K562 (cell line): Measurements from ENCODE around the gene NFATC4. TPM values are rescaled to one million over a fixed set of nuclear protein-coding genes. Genes with fewer than 3 reads are reported as not detected.
A peak's percentile ranks its signal among the peaks of the same experiment; 100 is the strongest.

Experiments
- CEBPB ChIP-seq: fragments of 450-650 bp; IDR thresholded peaks from 2 replicates; pipeline ENCODE4 v1.6.1; 2016; ENCODE audit warnings: missing genetic modification characterization, missing compliant biosample characterization
- CHD1 ChIP-seq: fragments of 200-600 bp; sonication (generic); IDR thresholded peaks from one replicate; pipeline ENCODE4 v1.6.1; 2012; ENCODE audit warnings: mild to moderate bottlenecking, moderate library complexity, low read length, inconsistent platforms
- IFI16 ChIP-seq: fragments of 250-450 bp; sonication (Bioruptor Pico); IDR thresholded peaks from 2 replicates; pipeline ENCODE4 v2.1.2; 2022; ENCODE audit warnings: mild to moderate bottlenecking, inconsistent platforms
- NCOA6 ChIP-seq: fragments of 450-650 bp; IDR thresholded peaks from 2 replicates; pipeline ENCODE4 v1.6.1; 2017; ENCODE audit warnings: mild to moderate bottlenecking
- POLR2G ChIP-seq: fragments of 200-400 bp; formaldehyde crosslinking; IDR thresholded peaks from 2 replicates; pipeline ENCODE4 v1.6.1; 2017; ENCODE audit warnings: low read depth, mild to moderate bottlenecking, antibody characterized with exemption, low read length, moderate library complexity
- RBM17 ChIP-seq: fragments of 200-400 bp; formaldehyde crosslinking; IDR thresholded peaks from 2 replicates; pipeline ENCODE4 v1.6.1; 2017; ENCODE audit warnings: low read depth, mild to moderate bottlenecking, low read length, borderline replicate concordance
- ZBTB7A ChIP-seq: IDR thresholded peaks from 2 replicates; pipeline ENCODE4 v1.6.1; 2011; ENCODE audit warnings: low read depth, mild to moderate bottlenecking, low read length, moderate library complexity, borderline replicate concordance; ENCODE audit not compliant: control insufficient read depth
- ZNF143 ChIP-seq: sonication (generic); formaldehyde crosslinking; IDR thresholded peaks from 2 replicates; pipeline ENCODE4 v1.9.0; 2022; ENCODE audit warnings: mild to moderate bottlenecking, missing genetic modification reagents
- ZNF57 ChIP-seq: fragments of 450-650 bp; formaldehyde crosslinking; IDR thresholded peaks from 2 replicates; pipeline ENCODE4 v1.4.0; 2020; ENCODE audit warnings: mild to moderate bottlenecking, moderate library complexity
- polyA plus RNA-seq, 8 experiments: library from polyadenylated mRNA; depleted of rRNA in 4 of 8; stranded (reverse) in 5 of 8; unstranded in 3 of 8; fragments of >200 nt; fragmentation: Nextera tagmentation in 2 of 8; fragmentation: Illumina TruSeq in 1 of 8; extraction: Ambion mirVana in 2 of 8; extraction: Trizol in 1 of 8; gene quantifications; 2 replicates each; pipeline versions ENCODE4 v1.2.1 to v1.2.3, GENCODE V29; 2011 to 2014; ENCODE audit warnings: inconsistent platforms in 1 of 8, missing spikeins in 1 of 8
- total RNA-seq, 7 experiments: library from RNA; depleted of rRNA in 6 of 7; stranded (reverse); fragments of >200 nt in 6 of 7; fragmentation: Illumina TruSeq in 2 of 7; extraction: Trizol in 2 of 7; gene quantifications; 2 replicates each; pipeline versions ENCODE4 v1.2.1 to v1.2.3, GENCODE V29; 2011 to 2021; ENCODE audit warnings: low replicate concordance in 1 of 7
- TF ChIP-seq, protein P1 (sequence below): sonication (generic); formaldehyde crosslinking; IDR thresholded peaks from 2 replicates; pipeline ENCODE4 v1.9.0; 2022; ENCODE audit warnings: mild to moderate bottlenecking, missing genetic modification reagents
- TF ChIP-seq, protein P2 (sequence below): fragments of 250-450 bp; sonication (Bioruptor Pico); IDR thresholded peaks from 2 replicates; pipeline ENCODE4 v1.4.0; 2020; ENCODE audit warnings: mild to moderate bottlenecking, moderate library complexity
- TF ChIP-seq, protein P3 (sequence below), 2 experiments: IDR thresholded peaks; 2 replicates each; pipeline ENCODE4 v1.6.1; 2011; ENCODE audit warnings: borderline replicate concordance in 1 of 2, control low read depth in 1 of 2, low read depth in 1 of 2, low read length in 1 of 2, mild to moderate bottlenecking in 1 of 2, mixed read lengths in 1 of 2, moderate library complexity in 1 of 2; ENCODE audit not compliant: insufficient read depth in 1 of 2, insufficient read length in 1 of 2, poor library complexity in 1 of 2, severe bottlenecking in 1 of 2; ENCODE audit errors: extremely low read depth in 1 of 2

Gene NFATC4
- total and polyA plus RNA-seq, 9 of the 15 experiments (the other 6 are each of a cell fraction or from before 2014, with no cell fraction given) = 0.25 to 3.8 (median 0.78) TPM; not detected in 1

DNA sequence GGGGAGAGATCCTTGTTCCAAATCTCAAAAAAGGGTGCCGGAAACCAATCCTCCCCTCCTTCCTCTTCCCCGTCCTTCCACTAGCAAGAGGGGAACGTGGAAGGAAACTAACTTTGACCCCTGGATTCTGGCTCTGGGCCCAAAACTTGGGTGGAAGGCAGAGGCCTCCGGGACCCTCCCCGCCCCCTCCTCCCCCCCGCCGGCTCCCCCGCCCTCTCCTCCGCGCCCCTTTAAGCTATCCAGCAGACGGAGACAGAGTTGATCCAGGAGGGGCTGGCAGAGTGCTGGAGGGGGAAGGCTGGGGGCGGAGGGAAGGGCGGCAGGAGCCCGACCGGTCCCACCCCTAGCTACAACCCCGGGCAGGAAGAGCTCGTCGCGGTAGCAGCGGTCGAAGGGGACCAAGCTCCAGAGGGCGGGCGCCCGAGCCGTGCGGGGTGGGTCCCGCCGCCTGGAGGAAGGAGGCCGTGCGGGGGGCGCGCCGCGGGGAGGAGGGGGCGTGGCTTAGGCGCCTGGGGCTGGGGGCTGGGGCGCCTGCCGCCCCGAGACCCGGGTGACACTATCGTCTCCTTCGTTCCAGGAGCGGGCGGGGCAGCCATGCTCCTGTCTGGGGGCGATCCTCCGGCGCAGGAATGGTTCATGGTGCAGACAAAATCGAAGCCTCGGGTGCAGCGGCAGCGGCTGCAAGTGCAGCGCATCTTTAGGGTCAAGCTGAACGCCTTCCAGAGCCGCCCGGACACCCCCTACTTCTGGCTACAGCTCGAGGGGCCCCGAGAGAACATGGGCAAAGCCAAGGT, 30.9 kb downstream of the NFATC4 start, which contains the start of gene NYNRIN (continued):
- TF ChIP-seq IFI16 (CRISPR knock-in tag) = no peak
- TF ChIP-seq CEBPB = no peak
- peak; percentile 40; the same call in 1 of the 2 replicates for TF ChIP-seq ZBTB7A
- no peak for TF ChIP-seq CHD1
- TF ChIP-seq, protein P1, sequence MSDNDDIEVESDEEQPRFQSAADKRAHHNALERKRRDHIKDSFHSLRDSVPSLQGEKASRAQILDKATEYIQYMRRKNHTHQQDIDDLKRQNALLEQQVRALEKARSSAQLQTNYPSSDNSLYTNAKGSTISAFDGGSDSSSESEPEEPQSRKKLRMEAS (CRISPR knock-in tag) = peak; percentile 50; the same call in 1 of the 2 replicates
- TF ChIP-seq ZNF57 (CRISPR knock-in tag) = no peak
- TF ChIP-seq, protein P2, sequence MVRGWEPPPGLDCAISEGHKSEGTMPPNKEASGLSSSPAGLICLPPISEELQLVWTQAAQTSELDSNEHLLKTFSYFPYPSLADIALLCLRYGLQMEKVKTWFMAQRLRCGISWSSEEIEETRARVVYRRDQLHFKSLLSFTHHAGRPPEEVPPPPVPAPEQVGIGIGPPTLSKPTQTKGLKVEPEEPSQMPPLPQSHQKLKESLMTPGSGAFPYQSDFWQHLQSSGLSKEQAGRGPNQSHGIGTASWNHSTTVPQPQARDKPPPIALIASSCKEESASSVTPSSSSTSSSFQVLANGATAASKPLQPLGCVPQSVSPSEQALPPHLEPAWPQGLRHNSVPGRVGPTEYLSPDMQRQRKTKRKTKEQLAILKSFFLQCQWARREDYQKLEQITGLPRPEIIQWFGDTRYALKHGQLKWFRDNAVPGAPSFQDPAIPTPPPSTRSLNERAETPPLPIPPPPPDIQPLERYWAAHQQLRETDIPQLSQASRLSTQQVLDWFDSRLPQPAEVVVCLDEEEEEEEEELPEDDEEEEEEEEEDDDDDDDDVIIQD (CRISPR knock-in tag) = no peak
- TF ChIP-seq RBM17 = no peak
- TF ChIP-seq, protein P3, sequence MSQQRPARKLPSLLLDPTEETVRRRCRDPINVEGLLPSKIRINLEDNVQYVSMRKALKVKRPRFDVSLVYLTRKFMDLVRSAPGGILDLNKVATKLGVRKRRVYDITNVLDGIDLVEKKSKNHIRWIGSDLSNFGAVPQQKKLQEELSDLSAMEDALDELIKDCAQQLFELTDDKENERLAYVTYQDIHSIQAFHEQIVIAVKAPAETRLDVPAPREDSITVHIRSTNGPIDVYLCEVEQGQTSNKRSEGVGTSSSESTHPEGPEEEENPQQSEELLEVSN (IDR thresholded peaks at IDR 0.05; ENCODE audit: borderline replicate concordance in 1 of 2, extremely low read depth in 1 of 2, insufficient read depth in 1 of 2, insufficient read length in 1 of 2, low read depth in 1 of 2, low read length in 1 of 2, poor library complexity in 1 of 2, severe bottlenecking in 1 of 2) = peak in 1 of 2 experiments; percentile 79
- TF ChIP-seq ZNF143 (CRISPR knock-in tag) = no peak
- TF ChIP-seq NCOA6 = no peak
- TF ChIP-seq POLR2G = peak; percentile 57; the same call in 1 of the 2 replicates
